Thymus (tissue), 11 donors: ENCODE data around the gene TMEM253. TPM values are rescaled to one million over a fixed set of nuclear protein-coding genes. Genes with fewer than 3 reads are reported as not detected.

Experiments
- DNase-seq, 9 donors: peaks; one replicate each; pipeline ENCODE4 v3.0.0-alpha.2; 2013; ENCODE audit warnings: low spot score in 9 of 9, low read depth in 6 of 9, missing footprints in 1 of 9
- H3K27ac ChIP-seq, 2 donors: one replicate each; pipeline ENCODE4 v1.5.1; 2013; ENCODE audit warnings: control low read depth in 1 of 2, low read depth in 1 of 2, low read length in 1 of 2, mild to moderate bottlenecking in 1 of 2, moderate library complexity in 1 of 2
- H3K27me3 ChIP-seq, 2 donors: one replicate each; pipeline ENCODE4 v1.5.1; 2013; ENCODE audit warnings: low read length in 1 of 2; ENCODE audit not compliant: control insufficient read depth in 2 of 2, insufficient read depth in 1 of 2
- H3K36me3 ChIP-seq, 2 donors: one replicate each; pipeline ENCODE4 v1.5.1; 2013; ENCODE audit warnings: low read length in 1 of 2, mild to moderate bottlenecking in 1 of 2, moderate library complexity in 1 of 2; ENCODE audit not compliant: control insufficient read depth in 2 of 2, insufficient read depth in 2 of 2
- H3K4me1 ChIP-seq, 2 donors: one replicate each; pipeline ENCODE4 v1.5.1; 2013; ENCODE audit warnings: low read length in 2 of 2; ENCODE audit not compliant: control insufficient read depth in 2 of 2, insufficient read depth in 2 of 2
- H3K4me3 ChIP-seq, 2 donors: one replicate each; pipeline ENCODE4 v1.5.1; 2013; ENCODE audit warnings: low read length in 2 of 2, control low read depth in 1 of 2, mild to moderate bottlenecking in 1 of 2
- H3K9me3 ChIP-seq, 2 donors: one replicate each; pipeline ENCODE4 v1.5.1; 2013; ENCODE audit warnings: low read length in 1 of 2, mild to moderate bottlenecking in 1 of 2; ENCODE audit not compliant: control insufficient read depth in 2 of 2, insufficient read depth in 1 of 2
- WGBS: extraction: QIAGEN DNeasy Blood & Tissue Kit; methylation state at CpG from one replicate; pipeline ENCODE4 v1.1.7; 2013; 5-methylcytosine and 5-hydroxymethylcytosine counted together
- polyA plus RNA-seq: library from polyadenylated mRNA; stranded (reverse); fragments of 200-250 nt; gene quantifications from one replicate; pipeline ENCODE4 v1.2.3, GENCODE V29; 2013
- total RNA-seq: library from RNA; stranded (reverse); fragments of 120-200 nt; gene quantifications from one replicate; pipeline ENCODE4 v1.2.4, GENCODE V29; 2013
- donor health status: healthy.

The TMEM253 gene
- total and polyA plus RNA-seq, 2 donors: 0.14 to 0.98 TPM

GRCh38 chr14:21078287-21078686 lies 22.6 kb upstream of the TMEM253 start:
- Histone ChIP-seq H3K4me3 (no peak overlapping the region), H3K4me1 (no peaks in the 10 kb centered on the region), H3K9me3 (no peaks in the 10 kb centered on the region), H3K27ac (no peak overlapping the region), H3K36me3 (no peaks in the 10 kb centered on the region), H3K27me3 (peaks cover 3 to 17% of the 10 kb centered on the region in 2 donors)
- 99% methylated on average over 5 of the region's 5 CpGs for WGBS
- no peak for DNase-seq

- WGBS: 95% methylated on average over 10 of the region's 10 CpGs
- peaks cover 2 to 16% of the 10 kb centered on the region in 2 donors for H3K27me3 ChIP-seq
- no peak overlapping the region for H3K27ac ChIP-seq
- DNase-seq: no peak
- H3K4me1 ChIP-seq: no peaks in the 10 kb centered on the region
- H3K4me3 ChIP-seq: no peak overlapping the region
- H3K9me3 ChIP-seq: no peaks in the 10 kb centered on the region
- H3K36me3 ChIP-seq: no peaks in the 10 kb centered on the region
These were observed 22.1 kb upstream of the TMEM253 start for GRCh38 chr14:21078726-21079125.

DNA sequence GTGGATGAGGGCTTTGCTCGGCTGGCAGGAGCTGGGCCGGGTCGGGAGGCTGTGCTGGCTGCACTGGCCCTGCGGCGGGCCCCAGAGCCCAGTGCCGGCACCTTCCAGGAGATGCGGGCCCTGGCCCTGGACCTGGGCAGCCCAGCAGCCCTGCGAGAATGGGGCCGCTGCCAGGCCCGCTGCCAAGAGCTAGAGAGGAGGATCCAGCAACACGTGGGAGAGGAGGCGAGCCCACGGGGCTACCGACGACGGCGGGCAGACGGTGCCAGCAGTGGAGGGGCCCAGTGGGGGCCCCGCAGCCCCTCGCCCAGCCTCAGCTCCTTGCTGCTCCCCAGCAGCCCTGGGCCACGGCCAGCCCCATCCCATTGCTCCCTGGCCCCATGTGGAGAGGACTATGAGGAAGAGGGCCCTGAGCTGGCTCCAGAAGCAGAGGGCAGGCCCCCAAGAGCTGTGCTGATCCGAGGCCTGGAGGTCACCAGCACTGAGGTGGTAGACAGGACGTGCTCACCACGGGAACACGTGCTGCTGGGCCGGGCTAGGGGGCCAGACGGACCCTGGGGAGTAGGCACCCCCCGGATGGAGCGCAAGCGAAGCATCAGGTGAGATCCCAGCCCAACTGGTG lies 19.2 kb upstream of the TMEM253 start:
- 93% methylated on average over 30 of the region's 30 CpGs for WGBS
- no peak overlapping the region for H3K27ac ChIP-seq
- H3K27me3 ChIP-seq: peaks cover 0 to 5% of the 10 kb centered on the region in 2 donors
- no peaks in the 10 kb centered on the region for H3K4me1 ChIP-seq
- DNase-seq: no peak
- no peak overlapping the region for H3K4me3 ChIP-seq
- no peaks in the 10 kb centered on the region for H3K9me3 ChIP-seq
- no peaks in the 10 kb centered on the region for H3K36me3 ChIP-seq

DNA sequence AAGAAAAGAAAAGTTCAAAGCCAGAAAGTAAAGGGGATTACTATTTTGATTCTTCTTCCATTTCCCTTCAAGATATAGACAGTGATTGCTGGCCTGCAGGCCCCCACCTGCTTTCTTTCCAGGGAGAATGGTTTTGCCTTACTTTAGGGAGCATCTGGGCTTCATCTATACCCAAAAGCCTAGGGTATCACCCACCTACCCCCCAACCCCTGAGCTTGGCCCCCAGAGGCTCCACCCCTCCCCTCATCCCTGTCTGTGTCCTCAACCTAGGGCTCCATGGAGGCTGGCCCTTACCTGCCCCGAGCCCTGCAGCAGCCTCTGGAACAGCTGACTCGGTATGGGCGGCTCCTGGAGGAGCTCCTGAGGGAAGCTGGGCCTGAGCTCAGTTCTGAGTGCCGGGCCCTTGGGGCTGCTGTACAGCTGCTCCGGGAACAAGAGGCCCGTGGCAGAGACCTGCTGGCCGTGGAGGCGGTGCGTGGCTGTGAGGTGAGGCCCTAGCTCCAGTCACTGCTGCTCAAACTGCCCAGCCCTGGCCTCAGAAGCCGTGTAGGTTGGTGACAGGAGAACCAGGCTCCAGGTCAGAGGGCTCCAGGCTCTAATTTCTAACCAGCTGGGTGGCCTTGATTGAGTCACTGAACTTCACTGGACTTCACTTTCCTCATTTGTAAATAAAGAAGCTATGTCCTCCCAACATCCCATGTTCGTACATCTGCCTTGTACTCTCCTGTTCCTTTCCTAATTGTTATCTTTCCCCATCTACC lies 17.1 kb upstream of the TMEM253 start:
- peaks cover 0 to 5% of the 10 kb centered on the region in 2 donors for H3K36me3 ChIP-seq
- no peak overlapping the region for H3K27ac ChIP-seq
- no peaks in the 10 kb centered on the region for H3K9me3 ChIP-seq
- peaks cover 0 to 12% of the 10 kb centered on the region in 2 donors for H3K4me1 ChIP-seq
- H3K4me3 ChIP-seq: no peak overlapping the region
- peaks cover 0 to 1% of the 10 kb centered on the region in 2 donors for H3K27me3 ChIP-seq
- WGBS: 94% methylated on average over 11 of the region's 11 CpGs
- no peak for DNase-seq

- Histone ChIP-seq H3K4me3 (no peak overlapping the region), H3K36me3 (peaks cover under 1 to 10% of the 10 kb centered on the region in 2 donors), H3K27ac (no peak overlapping the region), H3K27me3 (no peaks in the 10 kb centered on the region), H3K4me1 (peaks cover 0 to 12% of the 10 kb centered on the region in 2 donors), H3K9me3 (no peaks in the 10 kb centered on the region)
- 95% methylated on average over 2 of the region's 2 CpGs for WGBS
- no peak for DNase-seq
These were observed 16.5 kb upstream of the TMEM253 start for GRCh38 chr14:21084396-21084795.

DNA sequence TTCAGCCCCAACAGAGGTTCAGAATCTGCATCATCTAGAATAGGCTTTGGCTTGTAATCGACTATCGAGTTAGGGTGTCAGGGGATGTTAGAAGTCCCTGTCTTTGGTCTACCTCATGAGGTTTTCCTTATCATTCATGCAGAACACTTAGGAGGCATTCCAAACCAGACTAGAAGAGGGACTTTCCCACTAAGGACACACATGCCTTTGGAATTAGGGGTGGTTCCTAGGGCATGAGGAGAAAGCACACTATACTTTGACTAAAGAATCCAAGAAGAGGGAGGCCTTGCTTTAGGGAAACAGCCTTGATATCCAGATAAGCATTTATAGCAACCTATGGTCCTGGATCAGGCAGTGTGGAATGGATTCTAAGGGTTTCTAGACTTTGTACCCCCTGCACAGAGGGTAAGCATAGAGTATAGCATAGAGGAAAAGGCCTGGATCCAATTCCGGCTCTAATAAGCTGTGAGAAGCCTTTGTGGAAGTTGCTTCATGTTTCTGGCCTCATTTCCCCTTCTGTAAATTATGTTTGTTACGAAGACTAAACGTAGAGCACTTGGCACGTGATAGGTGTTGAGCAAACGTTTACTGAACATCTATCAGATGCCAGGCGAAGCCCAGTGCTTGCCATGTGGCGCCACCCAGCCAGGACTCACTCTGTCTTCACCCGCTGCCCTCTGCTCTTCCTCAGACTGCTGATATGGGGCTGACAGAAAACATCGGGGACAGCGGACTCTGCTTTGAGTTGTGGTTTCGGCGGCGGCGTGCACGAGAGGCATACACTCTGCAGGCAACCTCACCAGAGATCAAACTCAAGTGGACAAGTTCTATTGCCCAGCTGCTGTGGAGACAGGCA lies 15.6 kb upstream of the TMEM253 start:
- H3K36me3 ChIP-seq: peaks cover 6 to 18% of the 10 kb centered on the region in 2 donors
- no peak overlapping the region for H3K4me3 ChIP-seq
- peaks cover 0 to 12% of the 10 kb centered on the region in 2 donors for H3K4me1 ChIP-seq
- H3K9me3 ChIP-seq: no peaks in the 10 kb centered on the region
- no peak for DNase-seq
- no peak overlapping the region for H3K27ac ChIP-seq
- no peaks in the 10 kb centered on the region for H3K27me3 ChIP-seq
- 94% methylated on average over 17 of the region's 17 CpGs for WGBS

- DNase-seq: no peak
- Histone ChIP-seq H3K27ac (peak overlapping the region in 1 of 2 donors; percentile 11), H3K36me3 (peaks cover 22 to 34% of the 10 kb centered on the region in 2 donors), H3K4me3 (no peak overlapping the region), H3K4me1 (peaks cover 0 to 12% of the 10 kb centered on the region in 2 donors), H3K27me3 (no peaks in the 10 kb centered on the region), H3K9me3 (no peaks in the 10 kb centered on the region)
- WGBS: 97% methylated on average over 4 of the region's 4 CpGs
These were observed 14.0 kb upstream of the TMEM253 start for GRCh38 chr14:21086908-21087293.

GRCh38 chr14:21087294-21088091 lies 13.4 kb upstream of the TMEM253 start:
- Histone ChIP-seq H3K27ac (peak overlapping the region; percentile 11 to 36), H3K4me3 (no peak overlapping the region), H3K36me3 (peaks cover 27 to 39% of the 10 kb centered on the region in 2 donors), H3K4me1 (peaks cover 0 to 16% of the 10 kb centered on the region in 2 donors), H3K27me3 (no peaks in the 10 kb centered on the region), H3K9me3 (no peaks in the 10 kb centered on the region)
- 66% methylated on average over 19 of the region's 19 CpGs for WGBS
- DNase-seq: peak in 7 of 9 donors; percentile 61 to 93 (median 82)
